ENCODE data around the gene PDZRN4. TPM values are rescaled to one million over a fixed set of nuclear protein-coding genes. Genes with fewer than 3 reads are reported as not detected.
"Not testable (repeated sequence)": the region's sequence is repeated elsewhere in the genome, so short reads cannot be mapped to it uniquely, and the experiment has no call there.

The PDZRN4 gene
- total and polyA plus RNA-seq, 4 experiments from 2014 or later: not detected

- POLR2A ChIA-PET (ENCODE audit: partially characterized antibody): no interaction called here
- H3K36me3 ChIP-seq (ENCODE audit: insufficient read depth, low read length): no peaks in the 10 kb centered on the region
- no peak overlapping the region for H3K4me3 ChIP-seq (ENCODE audit: low read length in 2 of 2)
- H3K4me1 Mint-ChIP-seq: no peaks in the 10 kb centered on the region
- intact Hi-C loops (cut with micrococcal nuclease): no loop called here
- H3K27me3 Mint-ChIP-seq: peaks cover 0 to 2% of the 10 kb centered on the region in 2 donors
- no peaks in the 10 kb centered on the region for H3K36me3 Mint-ChIP-seq
- no peaks in the 10 kb centered on the region for H3K27me3 ChIP-seq (ENCODE audit: insufficient read depth, low read length)
- no peaks in the 10 kb centered on the region for H3K4me1 ChIP-seq (ENCODE audit: insufficient read depth, low read length)
- peaks cover 0 to 3% (median 0%) of the 10 kb centered on the region in 8 donors for H3K9me3 Mint-ChIP-seq
- H3K4me3 Mint-ChIP-seq: no peak overlapping the region
- CTCF ChIA-PET (ENCODE audit: partially characterized antibody): no interaction called here
- no peaks in the 10 kb centered on the region for H3K9me3 ChIP-seq (ENCODE audit: control insufficient read depth in 1 of 2, low read length in 2 of 2)
- DNase-seq: no peak
- no peak overlapping the region for H3K27ac Mint-ChIP-seq
- no peak overlapping the region for H3K27ac ChIP-seq (ENCODE audit: low read depth, low read length)
Measured at GRCh38 chr12:41293461-41293860, 105.3 kb downstream of the PDZRN4 start.

- Mint-ChIP-seq H3K4me3 (no peak overlapping the region), H3K9me3 (no peaks in the 10 kb centered on the region), H3K4me1 (no peaks in the 10 kb centered on the region), H3K27me3 (no peaks in the 10 kb centered on the region), H3K27ac (no peak overlapping the region), H3K36me3 (no peaks in the 10 kb centered on the region)
- Histone ChIP-seq H3K4me1 (ENCODE audit: insufficient read depth, low read length) (no peaks in the 10 kb centered on the region), H3K4me3 (ENCODE audit: low read length in 2 of 2) (no peak overlapping the region), H3K27ac (ENCODE audit: low read depth, low read length) (no peak overlapping the region), H3K9me3 (ENCODE audit: control insufficient read depth in 1 of 2, low read length in 2 of 2) (no peaks in the 10 kb centered on the region), H3K36me3 (ENCODE audit: insufficient read depth, low read length) (no peaks in the 10 kb centered on the region), H3K27me3 (ENCODE audit: insufficient read depth, low read length) (no peaks in the 10 kb centered on the region)
- DNase-seq: no peak
- CTCF ChIA-PET (ENCODE audit: partially characterized antibody): no interaction called here
- intact Hi-C loops (cut with micrococcal nuclease): no loop called here
- POLR2A ChIA-PET (ENCODE audit: partially characterized antibody): no interaction called here
Measured at GRCh38 chr12:41302979-41303403, 114.9 kb downstream of the PDZRN4 start.

GRCh38 chr12:41304526-41304925, 116.4 kb downstream of the PDZRN4 start:
- intact Hi-C loops (cut with micrococcal nuclease): no loop called here
- H3K9me3 ChIP-seq (ENCODE audit: control insufficient read depth in 1 of 2, low read length in 2 of 2): no peaks in the 10 kb centered on the region
- no peaks in the 10 kb centered on the region for H3K4me1 ChIP-seq (ENCODE audit: insufficient read depth, low read length)
- Mint-ChIP-seq H3K4me3 (no peak overlapping the region), H3K27ac (no peak overlapping the region), H3K4me1 (no peaks in the 10 kb centered on the region), H3K9me3 (no peaks in the 10 kb centered on the region), H3K36me3 (no peaks in the 10 kb centered on the region), H3K27me3 (no peaks in the 10 kb centered on the region)
- no peak overlapping the region for H3K27ac ChIP-seq (ENCODE audit: low read depth, low read length)
- DNase-seq: no peak
- H3K36me3 ChIP-seq (ENCODE audit: insufficient read depth, low read length): no peaks in the 10 kb centered on the region
- H3K27me3 ChIP-seq (ENCODE audit: insufficient read depth, low read length): no peaks in the 10 kb centered on the region
- ChIA-PET CTCF (ENCODE audit: partially characterized antibody) (no interaction called here), POLR2A (ENCODE audit: partially characterized antibody) (no interaction called here)
- H3K4me3 ChIP-seq (ENCODE audit: low read length in 2 of 2): no peak overlapping the region

DNA sequence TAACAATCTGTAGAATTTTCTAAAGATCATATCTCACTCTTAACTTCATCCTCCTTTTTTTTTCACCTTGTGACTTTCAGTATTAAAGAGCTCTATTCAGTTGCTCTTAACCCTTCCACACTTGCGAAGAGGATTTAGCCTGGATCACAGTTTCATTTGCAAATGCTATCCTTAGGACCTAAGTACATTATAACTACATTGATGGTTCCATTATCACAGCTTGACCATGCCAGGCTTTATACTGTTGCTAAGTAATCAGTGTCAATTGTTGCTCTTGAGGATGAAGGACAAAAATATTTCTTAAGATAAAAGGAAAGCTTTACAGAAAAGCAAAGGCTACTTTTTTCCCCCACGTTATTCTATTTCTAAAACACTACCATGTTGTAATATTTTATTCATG, 122.2 kb downstream of the PDZRN4 start:
- POLR2A ChIA-PET (ENCODE audit: partially characterized antibody): no interaction called here
- H3K4me3 Mint-ChIP-seq: no peak overlapping the region

GRCh38 chr12:41311883-41312282, 123.8 kb downstream of the PDZRN4 start:
- H3K27me3 ChIP-seq (ENCODE audit: insufficient read depth, low read length): no peaks in the 10 kb centered on the region
- H3K36me3 ChIP-seq (ENCODE audit: insufficient read depth, low read length): no peaks in the 10 kb centered on the region
- Mint-ChIP-seq H3K4me3 (no peak overlapping the region), H3K27me3 (no peaks in the 10 kb centered on the region), H3K36me3 (no peaks in the 10 kb centered on the region), H3K9me3 (no peaks in the 10 kb centered on the region), H3K4me1 (no peaks in the 10 kb centered on the region), H3K27ac (no peak overlapping the region)
- no peaks in the 10 kb centered on the region for H3K4me1 ChIP-seq (ENCODE audit: insufficient read depth, low read length)
- intact Hi-C loops (cut with micrococcal nuclease): no loop called here
- H3K9me3 ChIP-seq (ENCODE audit: control insufficient read depth in 1 of 2, low read length in 2 of 2): no peaks in the 10 kb centered on the region
- no peak overlapping the region for H3K4me3 ChIP-seq (ENCODE audit: low read length in 2 of 2)
- CTCF ChIA-PET (ENCODE audit: partially characterized antibody): no interaction called here
- no peak for DNase-seq
- POLR2A ChIA-PET (ENCODE audit: partially characterized antibody): no interaction called here
- H3K27ac ChIP-seq (ENCODE audit: low read depth, low read length): no peak overlapping the region

More for the DNA sequence above, 122.2 kb downstream of the PDZRN4 start:
- no peak for DNase-seq
- no peaks in the 10 kb centered on the region for H3K9me3 Mint-ChIP-seq
- H3K27me3 Mint-ChIP-seq: no peaks in the 10 kb centered on the region
- Histone ChIP-seq H3K4me3 (ENCODE audit: low read length in 2 of 2) (no peak overlapping the region), H3K9me3 (ENCODE audit: control insufficient read depth in 1 of 2, low read length in 2 of 2) (no peaks in the 10 kb centered on the region), H3K36me3 (ENCODE audit: insufficient read depth, low read length) (no peaks in the 10 kb centered on the region), H3K27me3 (ENCODE audit: insufficient read depth, low read length) (no peaks in the 10 kb centered on the region), H3K4me1 (ENCODE audit: insufficient read depth, low read length) (no peaks in the 10 kb centered on the region), H3K27ac (ENCODE audit: low read depth, low read length) (no peak overlapping the region)
- intact Hi-C loops (cut with micrococcal nuclease): no loop called here
- H3K36me3 Mint-ChIP-seq: no peaks in the 10 kb centered on the region
- no peaks in the 10 kb centered on the region for H3K4me1 Mint-ChIP-seq
- CTCF ChIA-PET (ENCODE audit: partially characterized antibody): no interaction called here
- H3K27ac Mint-ChIP-seq: no peak overlapping the region

- H3K27ac Mint-ChIP-seq; H3K4me3 Mint-ChIP-seq; H3K4me1 Mint-ChIP-seq; DNase-seq; H3K9me3 Mint-ChIP-seq; CTCF ChIA-PET (ENCODE audit: partially characterized antibody); H3K27me3 Mint-ChIP-seq; H3K27me3 ChIP-seq (ENCODE audit: insufficient read depth, low read length); H3K4me3 ChIP-seq (ENCODE audit: low read length in 2 of 2); H3K27ac ChIP-seq (ENCODE audit: low read depth, low read length); POLR2A ChIA-PET (ENCODE audit: partially characterized antibody); H3K9me3 ChIP-seq (ENCODE audit: control insufficient read depth in 1 of 2, low read length in 2 of 2); H3K36me3 ChIP-seq (ENCODE audit: insufficient read depth, low read length); H3K36me3 Mint-ChIP-seq; H3K4me1 ChIP-seq (ENCODE audit: insufficient read depth, low read length); intact Hi-C loops (cut with micrococcal nuclease): not testable (repeated sequence)
Measured at GRCh38 chr12:41312451-41312850, 124.3 kb downstream of the PDZRN4 start.

- CTCF ChIA-PET (ENCODE audit: partially characterized antibody): no interaction called here
- Mint-ChIP-seq H3K4me1 (no peaks in the 10 kb centered on the region), H3K4me3 (no peak overlapping the region)
Measured at GRCh38 chr12:41325336-41325735, 137.2 kb downstream of the PDZRN4 start.

More at GRCh38 chr12:41325336-41325735, 137.2 kb downstream of the PDZRN4 start:
- no peaks in the 10 kb centered on the region for H3K9me3 ChIP-seq (ENCODE audit: control insufficient read depth in 1 of 2, low read length in 2 of 2)
- H3K27me3 ChIP-seq (ENCODE audit: insufficient read depth, low read length): no peaks in the 10 kb centered on the region
- intact Hi-C loops (cut with micrococcal nuclease): no loop called here
- no peaks in the 10 kb centered on the region for H3K36me3 Mint-ChIP-seq
- H3K27me3 Mint-ChIP-seq: no peaks in the 10 kb centered on the region
- no peak overlapping the region for H3K27ac ChIP-seq (ENCODE audit: low read depth, low read length)
- H3K36me3 ChIP-seq (ENCODE audit: insufficient read depth, low read length): no peaks in the 10 kb centered on the region
- no peaks in the 10 kb centered on the region for H3K4me1 ChIP-seq (ENCODE audit: insufficient read depth, low read length)
- POLR2A ChIA-PET (ENCODE audit: partially characterized antibody): no interaction called here
- no peak overlapping the region for H3K27ac Mint-ChIP-seq
- H3K9me3 Mint-ChIP-seq: peaks cover 0 to 3% (median 0%) of the 10 kb centered on the region in 8 donors
- no peak for DNase-seq
- no peak overlapping the region for H3K4me3 ChIP-seq (ENCODE audit: low read length in 2 of 2)

Measured in CD4-positive, alpha-beta memory T cell (primary cell).